ENCODE results near the gene PPP1R36.

DNA sequence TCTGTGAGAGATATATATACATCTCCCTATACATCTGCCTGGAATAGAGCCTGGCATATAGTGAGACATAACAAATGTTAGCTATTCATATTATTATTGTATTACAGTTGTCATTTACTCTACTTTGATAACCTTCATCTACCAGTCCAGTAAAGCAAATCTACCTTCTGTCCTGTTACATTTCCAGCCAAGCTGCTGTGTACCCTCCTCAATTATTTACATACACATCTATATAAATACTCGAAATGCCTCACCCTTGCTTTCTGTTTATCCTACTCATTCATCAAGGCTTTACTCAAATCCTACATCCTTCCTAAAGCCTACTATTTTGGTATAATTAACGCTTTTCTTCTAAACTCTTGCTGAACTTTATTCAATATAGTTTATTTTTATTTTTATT, 36.5 kb upstream of the PPP1R36 start:
- TF ChIP-seq POLR2AphosphoS5 (IDR thresholded peaks at IDR 0.05; ENCODE audit: low read depth, low read length) (no peak), SIN3A (IDR thresholded peaks at IDR 0.05; ENCODE audit: borderline replicate concordance, insufficient read depth, low read length) (no peak), TAF1 (IDR thresholded peaks at IDR 0.05; ENCODE audit: borderline replicate concordance, insufficient read depth, low read length) (no peak)
- TF ChIP-seq, protein P1, sequence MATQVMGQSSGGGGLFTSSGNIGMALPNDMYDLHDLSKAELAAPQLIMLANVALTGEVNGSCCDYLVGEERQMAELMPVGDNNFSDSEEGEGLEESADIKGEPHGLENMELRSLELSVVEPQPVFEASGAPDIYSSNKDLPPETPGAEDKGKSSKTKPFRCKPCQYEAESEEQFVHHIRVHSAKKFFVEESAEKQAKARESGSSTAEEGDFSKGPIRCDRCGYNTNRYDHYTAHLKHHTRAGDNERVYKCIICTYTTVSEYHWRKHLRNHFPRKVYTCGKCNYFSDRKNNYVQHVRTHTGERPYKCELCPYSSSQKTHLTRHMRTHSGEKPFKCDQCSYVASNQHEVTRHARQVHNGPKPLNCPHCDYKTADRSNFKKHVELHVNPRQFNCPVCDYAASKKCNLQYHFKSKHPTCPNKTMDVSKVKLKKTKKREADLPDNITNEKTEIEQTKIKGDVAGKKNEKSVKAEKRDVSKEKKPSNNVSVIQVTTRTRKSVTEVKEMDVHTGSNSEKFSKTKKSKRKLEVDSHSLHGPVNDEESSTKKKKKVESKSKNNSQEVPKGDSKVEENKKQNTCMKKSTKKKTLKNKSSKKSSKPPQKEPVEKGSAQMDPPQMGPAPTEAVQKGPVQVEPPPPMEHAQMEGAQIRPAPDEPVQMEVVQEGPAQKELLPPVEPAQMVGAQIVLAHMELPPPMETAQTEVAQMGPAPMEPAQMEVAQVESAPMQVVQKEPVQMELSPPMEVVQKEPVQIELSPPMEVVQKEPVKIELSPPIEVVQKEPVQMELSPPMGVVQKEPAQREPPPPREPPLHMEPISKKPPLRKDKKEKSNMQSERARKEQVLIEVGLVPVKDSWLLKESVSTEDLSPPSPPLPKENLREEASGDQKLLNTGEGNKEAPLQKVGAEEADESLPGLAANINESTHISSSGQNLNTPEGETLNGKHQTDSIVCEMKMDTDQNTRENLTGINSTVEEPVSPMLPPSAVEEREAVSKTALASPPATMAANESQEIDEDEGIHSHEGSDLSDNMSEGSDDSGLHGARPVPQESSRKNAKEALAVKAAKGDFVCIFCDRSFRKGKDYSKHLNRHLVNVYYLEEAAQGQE (IDR thresholded peaks at IDR 0.05; ENCODE audit: insufficient read depth in 1 of 2, low read depth in 2 of 2, low read length in 2 of 2): no peak
